T-cell (primary cell): ENCODE data around the gene ATRNL1. TPM values are rescaled to one million over a fixed set of nuclear protein-coding genes. Genes with fewer than 3 reads are reported as not detected.
"Not testable (repeated sequence)": the region's sequence is repeated elsewhere in the genome, so short reads cannot be mapped to it uniquely, and the experiment has no call there.

Experiments
- ATAC-seq, 4 experiments: fragments of 200-7000 bp in 3 of 4; fragments of 150-1000 bp in 1 of 4; cut with Tn5 transposase; replicated peaks in 1 of 4; 1 replicate in 3 of 4; 2 replicates in 1 of 4; pipeline ENCODE4 v1.10.0; 2021; ENCODE audit warnings: moderate library complexity in 3 of 4, mild to moderate bottlenecking in 2 of 4, moderate number of reproducible peaks in 1 of 4
- CTCF ChIA-PET, 2 donors: fragments of 300-600 bp; sonication (Branson Sonifier 250); formaldehyde crosslinking; loops; one replicate each; lab custom pipeline; 2022; ENCODE audit warnings: antibody characterized with exemption in 2 of 2; lab: Charles Lee
- POLR2A ChIA-PET, 2 donors: fragments of 300-600 bp; sonication (Branson Sonifier 250); formaldehyde crosslinking; loops; one replicate each; lab custom pipeline; 2022; ENCODE audit warnings: antibody characterized with exemption in 2 of 2; lab: Charles Lee
- DNase-seq, 35 experiments: peaks; one replicate each; pipeline versions ENCODE4 v3.0.0 to v3.0.0-alpha.2; 2013 to 2023
- H3K27ac ChIP-seq: one replicate; pipeline ENCODE4 v1.5.1; 2013; ENCODE audit warnings: low read length
- H3K27me3 ChIP-seq, 2 experiments: replicated peaks in 1 of 2; 1 replicate in 1 of 2; 2 replicates in 1 of 2; pipeline versions ENCODE4 v1.6.1 to v1.7.0; 2013; ENCODE audit warnings: low read length in 1 of 2, mixed read lengths in 1 of 2; ENCODE audit not compliant: control insufficient read depth in 2 of 2, insufficient read depth in 2 of 2; ENCODE audit errors: extremely low read depth in 1 of 2
- H3K36me3 ChIP-seq, 2 donors: 1 replicate in 1 of 2; 2 replicates in 1 of 2; pipeline versions ENCODE4 v1.6.1 to v1.7.0; 2013; ENCODE audit warnings: low read length in 1 of 2; ENCODE audit not compliant: control insufficient read depth in 2 of 2, insufficient read depth in 1 of 2; ENCODE audit errors: extremely low read depth in 1 of 2
- H3K4me1 ChIP-seq, 2 experiments: 1 replicate in 1 of 2; 2 replicates in 1 of 2; pipeline versions ENCODE4 v1.6.1 to v1.7.0; 2013; ENCODE audit warnings: low read length in 2 of 2, mixed read lengths in 1 of 2; ENCODE audit not compliant: insufficient read depth in 2 of 2, control insufficient read depth in 1 of 2; ENCODE audit errors: extremely low read depth in 1 of 2
- H3K4me3 ChIP-seq, 2 donors: 1 replicate in 1 of 2; 2 replicates in 1 of 2; pipeline versions ENCODE4 v1.5.1 to v1.7.0; 2013; ENCODE audit warnings: mild to moderate bottlenecking in 2 of 2, low read length in 1 of 2, moderate library complexity in 1 of 2; ENCODE audit not compliant: control insufficient read depth in 1 of 2; ENCODE audit errors: extremely low read depth in 1 of 2
- H3K9me3 ChIP-seq: 2 replicates; pipeline ENCODE4 v1.7.0; 2013
- H3K27ac Mint-ChIP-seq, 2 donors: one replicate each; pipeline ENCODE4 v1.8.0; 2020 to 2021; ENCODE audit warnings: mild to moderate bottlenecking in 2 of 2, mixed read lengths in 2 of 2
- H3K27me3 Mint-ChIP-seq, 2 donors: one replicate each; pipeline ENCODE4 v1.8.0; 2021 to 2022; ENCODE audit warnings: mixed read lengths in 2 of 2
- H3K36me3 Mint-ChIP-seq: one replicate; pipeline ENCODE4 v1.8.0; 2021; ENCODE audit warnings: mixed read lengths
- H3K4me1 Mint-ChIP-seq, 3 donors: one replicate each; pipeline ENCODE4 v1.8.0; 2020 to 2022; ENCODE audit warnings: mixed read lengths in 3 of 3, mild to moderate bottlenecking in 1 of 3
- H3K4me3 Mint-ChIP-seq, 3 donors: one replicate each; pipeline ENCODE4 v1.8.0; 2020 to 2022; ENCODE audit warnings: mild to moderate bottlenecking in 3 of 3, mixed read lengths in 3 of 3, moderate library complexity in 3 of 3
- H3K9me3 Mint-ChIP-seq, 3 donors: one replicate each; pipeline ENCODE4 v1.8.0; 2020 to 2022; ENCODE audit warnings: mixed read lengths in 3 of 3
- WGBS: methylation state at CpG from one replicate; pipeline ENCODE4 v1.1.5; 2013; ENCODE audit warnings: missing lambda C conversion rate; ENCODE audit not compliant: insufficient coverage; 5-methylcytosine and 5-hydroxymethylcytosine counted together
- total RNA-seq, 35 experiments: library from RNA in 6 of 35; stranded (reverse) in 6 of 35; fragments of 120-200 nt in 1 of 35; gene quantifications; one replicate each; pipeline versions ENCODE4 v1.2.1 to v1.2.4 and lab custom pipeline; 2013 to 2026

ATRNL1 gene
- total RNA-seq, 5 donors from 2014 or later (not counting 1 experiment from before 2014, with no cell fraction given): 0.18 to 0.35 (median 0.20) TPM; not detected in 2

GRCh38 chr10:115164220-115164619 is 71.1 kb downstream of the ATRNL1 start:
- Histone ChIP-seq H3K27ac (no peak overlapping the region), H3K36me3 (no peaks in the 10 kb centered on the region), H3K27me3 (no peaks in the 10 kb centered on the region), H3K9me3 (no peaks in the 10 kb centered on the region), H3K4me1 (no peaks in the 10 kb centered on the region), H3K4me3 (no peak overlapping the region)
- no peak overlapping the region for H3K27ac Mint-ChIP-seq
- CTCF ChIA-PET: no interaction called here
- H3K9me3 Mint-ChIP-seq: no peaks in the 10 kb centered on the region
- POLR2A ChIA-PET: no interaction called here
- H3K4me1 Mint-ChIP-seq: no peaks in the 10 kb centered on the region
- ATAC-seq: no peak
- no peaks in the 10 kb centered on the region for H3K36me3 Mint-ChIP-seq
- H3K4me3 Mint-ChIP-seq: no peak overlapping the region
- no peak for DNase-seq
- H3K27me3 Mint-ChIP-seq: peaks cover 5 to 10% of the 10 kb centered on the region in 2 donors
- no CpG with 5 or more reads among the region's 2 CpGs for WGBS

- CTCF ChIA-PET: no interaction called here
- Mint-ChIP-seq H3K4me3 (no peak overlapping the region), H3K27me3 (peaks cover under 1 to 4% of the 10 kb centered on the region in 2 donors), H3K9me3 (no peaks in the 10 kb centered on the region), H3K27ac (no peak overlapping the region), H3K36me3 (no peaks in the 10 kb centered on the region), H3K4me1 (no peaks in the 10 kb centered on the region)
- no peaks in the 10 kb centered on the region for H3K36me3 ChIP-seq
- POLR2A ChIA-PET: no interaction called here
- H3K27ac ChIP-seq: no peak overlapping the region
- no peak overlapping the region for H3K4me3 ChIP-seq
- H3K4me1 ChIP-seq: no peaks in the 10 kb centered on the region
- no peaks in the 10 kb centered on the region for H3K27me3 ChIP-seq
- DNase-seq (no peak), ATAC-seq (no peak)
- H3K9me3 ChIP-seq: no peaks in the 10 kb centered on the region
- no CpG with 5 or more reads among the region's 2 CpGs for WGBS
Observed at GRCh38 chr10:115167751-115168150, 74.6 kb downstream of the ATRNL1 start.

GRCh38 chr10:115171392-115171960 is 78.3 kb downstream of the ATRNL1 start:
- CTCF ChIA-PET: interaction anchor here (0.6 to 0.7 kb wide), 2 partner anchors 1117 to 1215 kb away, joined by 3 read pairs; no protein-coding TSS in a partner anchor
- Histone ChIP-seq H3K9me3 (no peaks in the 10 kb centered on the region), H3K27ac (no peak overlapping the region), H3K36me3 (no peaks in the 10 kb centered on the region), H3K27me3 (no peaks in the 10 kb centered on the region), H3K4me3 (no peak overlapping the region), H3K4me1 (no peaks in the 10 kb centered on the region)
- Mint-ChIP-seq H3K9me3 (no peaks in the 10 kb centered on the region), H3K4me3 (no peak overlapping the region), H3K36me3 (no peaks in the 10 kb centered on the region), H3K27me3 (peaks cover 2 to 4% of the 10 kb centered on the region in 2 donors), H3K4me1 (no peaks in the 10 kb centered on the region), H3K27ac (no peak overlapping the region)
- POLR2A ChIA-PET: no interaction called here
- no CpG with 5 or more reads among the region's 1 CpG for WGBS
- DNase-seq (no peak), ATAC-seq (no peak)

GRCh38 chr10:115173915-115174443 is 80.8 kb downstream of the ATRNL1 start:
- no peak for ATAC-seq
- Histone ChIP-seq H3K36me3 (no peaks in the 10 kb centered on the region), H3K27me3 (peaks cover 0 to 3% of the 10 kb centered on the region in 2 experiments), H3K27ac (no peak overlapping the region), H3K9me3 (no peaks in the 10 kb centered on the region), H3K4me3 (no peak overlapping the region), H3K4me1 (no peaks in the 10 kb centered on the region)
- no CpG with 5 or more reads among the region's 3 CpGs for WGBS
- Mint-ChIP-seq H3K27ac (no peak overlapping the region), H3K4me1 (no peaks in the 10 kb centered on the region), H3K4me3 (no peak overlapping the region), H3K36me3 (no peaks in the 10 kb centered on the region), H3K27me3 (peaks cover 4 to 9% of the 10 kb centered on the region in 2 donors), H3K9me3 (no peaks in the 10 kb centered on the region)
- CTCF ChIA-PET: interaction anchor here in 1 of 2 donors (0.7 kb wide), 1 partner anchor 17 kb away, joined by 8 read pairs; no protein-coding TSS in a partner anchor
- POLR2A ChIA-PET: no interaction called here
- DNase-seq: no peak

GRCh38 chr10:115207276-115207675 is 114.1 kb downstream of the ATRNL1 start:
- H3K9me3 Mint-ChIP-seq, H3K9me3 ChIP-seq, H3K4me3 ChIP-seq, H3K27ac ChIP-seq, CTCF ChIA-PET, H3K36me3 ChIP-seq, H3K4me1 ChIP-seq, ATAC-seq, H3K27ac Mint-ChIP-seq, POLR2A ChIA-PET, H3K27me3 Mint-ChIP-seq, DNase-seq, H3K36me3 Mint-ChIP-seq, H3K27me3 ChIP-seq: not testable (repeated sequence)
- Mint-ChIP-seq H3K4me3 (peak overlapping the region; percentile 31 to 69 (median 31)), H3K4me1 (peaks cover 10 to 13% (median 11%) of the 10 kb centered on the region in 3 donors)
- no CpG with 5 or more reads among the region's 2 CpGs for WGBS

- peaks cover 0 to 3% of the 10 kb centered on the region in 2 donors for H3K27me3 Mint-ChIP-seq
- WGBS: no CpG with 5 or more reads among the region's 1 CpG
- no peaks in the 10 kb centered on the region for H3K27me3 ChIP-seq
- peaks cover 0 to 7% (median 0%) of the 10 kb centered on the region in 3 donors for H3K9me3 Mint-ChIP-seq
- H3K36me3 ChIP-seq: no peaks in the 10 kb centered on the region
- H3K9me3 ChIP-seq: no peaks in the 10 kb centered on the region
- no peak for DNase-seq
- H3K36me3 Mint-ChIP-seq: no peaks in the 10 kb centered on the region
- ChIA-PET POLR2A (no interaction called here), CTCF (no interaction called here)
- H3K4me1 Mint-ChIP-seq: peaks cover 10 to 13% (median 11%) of the 10 kb centered on the region in 3 donors
- no peak overlapping the region for H3K27ac ChIP-seq
- no peak overlapping the region for H3K4me3 ChIP-seq
- no peak overlapping the region for H3K4me3 Mint-ChIP-seq
- H3K27ac Mint-ChIP-seq: no peak overlapping the region
- no peak for ATAC-seq
- H3K4me1 ChIP-seq: no peaks in the 10 kb centered on the region
Observed at GRCh38 chr10:115209133-115209532, 116.0 kb downstream of the ATRNL1 start.
